Fibroblast of pulmonary artery (primary cell): ENCODE results near the gene ESYT1.
A peak's percentile ranks its signal among the peaks of the same experiment; 100 is the strongest.

Experiments used
- DNase-seq: peaks from one replicate; pipeline ENCODE4 v3.0.0-alpha.2; 2010; ENCODE audit warnings: low read depth
- H3K4me3 ChIP-seq: replicated peaks from 2 replicates; pipeline ENCODE4 v1.5.1; 2011; ENCODE audit warnings: low read depth, mild to moderate bottlenecking, control low read depth, low read length, moderate library complexity
- CTCF ChIP-seq: IDR thresholded peaks from 2 replicates; pipeline ENCODE4 v1.5.1; 2011; ENCODE audit warnings: mild to moderate bottlenecking, control low read depth, low read length, inconsistent platforms; ENCODE audit errors: missing control alignments

ESYT1 gene

GRCh38 chr12:56159482-56160192 is 31.6 kb downstream of the ESYT1 start:
- TF ChIP-seq CTCF: no peak
- peak overlapping the region; percentile 99 for H3K4me3 ChIP-seq
- DNase-seq: peak; percentile 4

GRCh38 chr12:56160193-56160763 is 32.2 kb downstream of the ESYT1 start:
- peak; percentile 64 for DNase-seq
- TF ChIP-seq CTCF: no peak
- H3K4me3 ChIP-seq: peak overlapping the region; percentile 99

- DNase-seq: peak; percentile 3
- no peak for TF ChIP-seq CTCF
- H3K4me3 ChIP-seq: peak overlapping the region; percentile 99
Observed at GRCh38 chr12:56160894-56161689, 33.0 kb downstream of the ESYT1 start.

- TF ChIP-seq CTCF: no peak
- no peak overlapping the region for H3K4me3 ChIP-seq
- DNase-seq: peak; percentile 12
Observed at GRCh38 chr12:56161690-56162351, 33.8 kb downstream of the ESYT1 start.

- no peak overlapping the region for H3K4me3 ChIP-seq
- DNase-seq: peak; percentile 20
- TF ChIP-seq CTCF: no peak
Observed at GRCh38 chr12:56162468-56163290, 34.6 kb downstream of the ESYT1 start.
